Urothelium cell line (cell line): ENCODE data around the gene PRKG2.

Experiments
- DNase-seq: peaks from one replicate; pipeline ENCODE4 v3.0.0; 2011; ENCODE audit warnings: low spot score, mixed read lengths
- FAIRE-seq: peaks from 2 replicates; lab custom pipeline; 2011; peaks lifted over from hg19 to GRCh38; lab: Jason Lieb, UNC

The PRKG2 gene

GRCh38 chr4:81042578-81043365 is 172.2 kb downstream of the PRKG2 start:
- DNase-seq (no peak), FAIRE-seq (no peak)

- FAIRE-seq: no peak
- peak; percentile 25 for DNase-seq
These were observed 174.9 kb downstream of the PRKG2 start for GRCh38 chr4:81040012-81040659.

- FAIRE-seq: no peak
- DNase-seq: no peak
These were observed 175.6 kb downstream of the PRKG2 start for GRCh38 chr4:81039351-81039972.

- no peak for FAIRE-seq
- DNase-seq: no peak
These were observed 176.2 kb downstream of the PRKG2 start for GRCh38 chr4:81038636-81039350.
